ENCODE data around the gene DSCAM. TPM values are rescaled to one million over a fixed set of nuclear protein-coding genes. Genes with fewer than 3 reads are reported as not detected.

DSCAM gene
- total RNA-seq, 1 experiment from 2014 or later, result not detected

DNA sequence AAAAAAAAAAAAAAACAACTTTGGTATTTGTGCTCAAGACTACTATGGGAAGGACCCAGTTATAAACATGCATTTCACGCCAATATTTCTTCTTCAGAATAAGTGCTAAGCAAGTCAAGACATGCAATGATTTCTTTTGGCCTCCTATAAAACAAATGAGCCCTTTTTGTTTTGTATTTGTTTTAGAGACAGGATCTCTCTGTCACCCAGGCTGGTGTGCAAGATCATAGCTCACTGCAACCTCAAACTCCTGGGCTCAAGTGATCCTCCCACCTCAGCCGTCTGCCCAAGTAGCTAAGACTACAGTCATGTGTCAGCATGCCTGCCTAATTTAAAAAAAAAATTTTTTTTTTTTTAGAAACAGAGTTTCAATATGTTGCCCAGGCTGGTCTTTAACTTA lies 631.0 kb downstream of the DSCAM start:
- H3K9me3 ChIP-seq (ENCODE audit: control insufficient read depth in 1 of 2, insufficient read depth in 1 of 2, low read depth in 1 of 2, low read length in 2 of 2), result peaks cover 21 to 26% of the 10 kb centered on the region in 2 experiments; a peak in 2 of 4 replicates
- H2AFZ ChIP-seq (ENCODE audit: low read depth, low read length, poor library complexity, severe bottlenecking), result no peak overlapping the region
- ChIA-PET RAD21 (ENCODE audit: low non-redundant PET in 1 of 2, low total read pairs in 2 of 2, uncharacterized antibody in 2 of 2, unreplicated experiment in 2 of 2) (no interaction called here), CTCF (no interaction called here), POLR2A (no interaction called here)
- no peak overlapping the region for H3K4me3 ChIP-seq (replicated peaks in 1 of 2; ENCODE audit: low read depth in 1 of 2, low read length in 2 of 2)
- H3K36me3 ChIP-seq (ENCODE audit: control insufficient read depth in 1 of 2, insufficient read depth in 2 of 2, low read length in 2 of 2), result no peaks in the 10 kb centered on the region
- no peaks in the 10 kb centered on the region for H3K27me3 ChIP-seq (ENCODE audit: insufficient read depth, low read length)
- H3K9me2 ChIP-seq (ENCODE audit: insufficient read depth), result no peaks in the 10 kb centered on the region
- no peaks in the 10 kb centered on the region for H4K20me1 ChIP-seq (ENCODE audit: insufficient read depth)
- no TSS peak for BruUV-seq (replicated peaks)
- no peak overlapping the region for H3K4me2 ChIP-seq (ENCODE audit: low read length)
- intact Hi-C loops (cut with micrococcal nuclease), result no loop called here
- no peak for ATAC-seq
- H3K4me1 ChIP-seq (ENCODE audit: control insufficient read depth in 1 of 2, insufficient read depth in 2 of 2, low read length in 2 of 2), result no peaks in the 10 kb centered on the region
- no peak overlapping the region for H3K9ac ChIP-seq (ENCODE audit: low read length)
- no peak for DNase-seq (ENCODE audit: low read depth, low spot score)
- H3K79me2 ChIP-seq (ENCODE audit: insufficient read depth, low read length), result no peaks in the 10 kb centered on the region
- H3K27ac ChIP-seq (ENCODE audit: low read depth, low read length), result no peak overlapping the region
- TF ChIP-seq POLR2A (IDR thresholded peaks at IDR 0.05; ENCODE audit: borderline replicate concordance, extremely low read depth, insufficient read depth, insufficient read length) (no peak), EZH2phosphoT487 (IDR thresholded peaks at IDR 0.05; ENCODE audit: borderline replicate concordance) (no peak), JUND (IDR thresholded peaks at IDR 0.05) (no peak), ZNF274 (IDR thresholded peaks at IDR 0.05; ENCODE audit: low read depth, low read length) (no peak), SIN3A (IDR thresholded peaks at IDR 0.05; ENCODE audit: low read depth) (no peak), ELF1 (IDR thresholded peaks at IDR 0.05; ENCODE audit: borderline replicate concordance, low read depth) (no peak), SP1 (IDR thresholded peaks at IDR 0.05; ENCODE audit: low read depth) (no peak)
- TF ChIP-seq, protein P1, sequence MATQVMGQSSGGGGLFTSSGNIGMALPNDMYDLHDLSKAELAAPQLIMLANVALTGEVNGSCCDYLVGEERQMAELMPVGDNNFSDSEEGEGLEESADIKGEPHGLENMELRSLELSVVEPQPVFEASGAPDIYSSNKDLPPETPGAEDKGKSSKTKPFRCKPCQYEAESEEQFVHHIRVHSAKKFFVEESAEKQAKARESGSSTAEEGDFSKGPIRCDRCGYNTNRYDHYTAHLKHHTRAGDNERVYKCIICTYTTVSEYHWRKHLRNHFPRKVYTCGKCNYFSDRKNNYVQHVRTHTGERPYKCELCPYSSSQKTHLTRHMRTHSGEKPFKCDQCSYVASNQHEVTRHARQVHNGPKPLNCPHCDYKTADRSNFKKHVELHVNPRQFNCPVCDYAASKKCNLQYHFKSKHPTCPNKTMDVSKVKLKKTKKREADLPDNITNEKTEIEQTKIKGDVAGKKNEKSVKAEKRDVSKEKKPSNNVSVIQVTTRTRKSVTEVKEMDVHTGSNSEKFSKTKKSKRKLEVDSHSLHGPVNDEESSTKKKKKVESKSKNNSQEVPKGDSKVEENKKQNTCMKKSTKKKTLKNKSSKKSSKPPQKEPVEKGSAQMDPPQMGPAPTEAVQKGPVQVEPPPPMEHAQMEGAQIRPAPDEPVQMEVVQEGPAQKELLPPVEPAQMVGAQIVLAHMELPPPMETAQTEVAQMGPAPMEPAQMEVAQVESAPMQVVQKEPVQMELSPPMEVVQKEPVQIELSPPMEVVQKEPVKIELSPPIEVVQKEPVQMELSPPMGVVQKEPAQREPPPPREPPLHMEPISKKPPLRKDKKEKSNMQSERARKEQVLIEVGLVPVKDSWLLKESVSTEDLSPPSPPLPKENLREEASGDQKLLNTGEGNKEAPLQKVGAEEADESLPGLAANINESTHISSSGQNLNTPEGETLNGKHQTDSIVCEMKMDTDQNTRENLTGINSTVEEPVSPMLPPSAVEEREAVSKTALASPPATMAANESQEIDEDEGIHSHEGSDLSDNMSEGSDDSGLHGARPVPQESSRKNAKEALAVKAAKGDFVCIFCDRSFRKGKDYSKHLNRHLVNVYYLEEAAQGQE (IDR thresholded peaks at IDR 0.05; ENCODE audit: low read depth), result no peak

DNA sequence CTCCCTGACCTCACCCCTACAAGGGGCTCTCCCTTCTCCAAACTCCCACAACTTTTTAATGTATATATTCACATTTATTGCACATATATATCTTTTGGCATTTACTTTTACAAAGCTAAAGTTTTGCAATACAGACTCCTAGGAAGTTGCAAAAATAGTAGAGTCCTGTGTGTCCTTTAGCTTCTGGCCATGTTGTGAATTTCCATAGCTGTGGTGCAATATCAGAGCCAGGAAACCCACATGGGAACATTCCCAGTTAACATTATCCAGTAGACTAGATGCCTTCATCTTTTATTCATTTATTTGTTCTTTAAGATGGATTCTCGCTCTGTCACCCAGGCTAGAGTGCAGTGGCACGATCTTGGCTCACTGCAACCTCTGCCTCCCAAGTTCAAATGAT lies 636.7 kb downstream of the DSCAM start:
- ATAC-seq (no peak), DNase-seq (ENCODE audit: low read depth, low spot score) (no peak)
- H2AFZ ChIP-seq (ENCODE audit: low read depth, low read length, poor library complexity, severe bottlenecking), result no peak overlapping the region
- H3K27ac ChIP-seq (ENCODE audit: low read depth, low read length), result no peak overlapping the region
- no peaks in the 10 kb centered on the region for H4K20me1 ChIP-seq (ENCODE audit: insufficient read depth)
- peaks cover 35 to 41% of the 10 kb centered on the region in 2 experiments; a peak in 2 of 4 replicates for H3K9me3 ChIP-seq (ENCODE audit: control insufficient read depth in 1 of 2, insufficient read depth in 1 of 2, low read depth in 1 of 2, low read length in 2 of 2)
- H3K4me1 ChIP-seq (ENCODE audit: control insufficient read depth in 1 of 2, insufficient read depth in 2 of 2, low read length in 2 of 2), result no peaks in the 10 kb centered on the region
- no TSS peak for BruUV-seq (replicated peaks)
- H3K27me3 ChIP-seq (ENCODE audit: insufficient read depth, low read length), result no peaks in the 10 kb centered on the region
- H3K79me2 ChIP-seq (ENCODE audit: insufficient read depth, low read length), result no peaks in the 10 kb centered on the region
- H3K4me3 ChIP-seq (replicated peaks in 1 of 2; ENCODE audit: low read depth in 1 of 2, low read length in 2 of 2), result no peak overlapping the region
- ChIA-PET RAD21 (ENCODE audit: low non-redundant PET in 1 of 2, low total read pairs in 2 of 2, uncharacterized antibody in 2 of 2, unreplicated experiment in 2 of 2) (no interaction called here), CTCF (no interaction called here), POLR2A (no interaction called here)
- H3K36me3 ChIP-seq (ENCODE audit: control insufficient read depth in 1 of 2, insufficient read depth in 2 of 2, low read length in 2 of 2), result no peaks in the 10 kb centered on the region
- TF ChIP-seq, protein P2, sequence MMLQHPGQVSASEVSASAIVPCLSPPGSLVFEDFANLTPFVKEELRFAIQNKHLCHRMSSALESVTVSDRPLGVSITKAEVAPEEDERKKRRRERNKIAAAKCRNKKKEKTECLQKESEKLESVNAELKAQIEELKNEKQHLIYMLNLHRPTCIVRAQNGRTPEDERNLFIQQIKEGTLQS (IDR thresholded peaks at IDR 0.05), result no peak
- TF ChIP-seq EZH2phosphoT487 (IDR thresholded peaks at IDR 0.05; ENCODE audit: borderline replicate concordance) (no peak), ZNF274 (IDR thresholded peaks at IDR 0.05; ENCODE audit: low read depth, low read length) (no peak), EZH2 (IDR thresholded peaks at IDR 0.05) (no peak), CEBPB (IDR thresholded peaks at IDR 0.05; ENCODE audit: low read depth) (no peak)
- TF ChIP-seq, protein P3, sequence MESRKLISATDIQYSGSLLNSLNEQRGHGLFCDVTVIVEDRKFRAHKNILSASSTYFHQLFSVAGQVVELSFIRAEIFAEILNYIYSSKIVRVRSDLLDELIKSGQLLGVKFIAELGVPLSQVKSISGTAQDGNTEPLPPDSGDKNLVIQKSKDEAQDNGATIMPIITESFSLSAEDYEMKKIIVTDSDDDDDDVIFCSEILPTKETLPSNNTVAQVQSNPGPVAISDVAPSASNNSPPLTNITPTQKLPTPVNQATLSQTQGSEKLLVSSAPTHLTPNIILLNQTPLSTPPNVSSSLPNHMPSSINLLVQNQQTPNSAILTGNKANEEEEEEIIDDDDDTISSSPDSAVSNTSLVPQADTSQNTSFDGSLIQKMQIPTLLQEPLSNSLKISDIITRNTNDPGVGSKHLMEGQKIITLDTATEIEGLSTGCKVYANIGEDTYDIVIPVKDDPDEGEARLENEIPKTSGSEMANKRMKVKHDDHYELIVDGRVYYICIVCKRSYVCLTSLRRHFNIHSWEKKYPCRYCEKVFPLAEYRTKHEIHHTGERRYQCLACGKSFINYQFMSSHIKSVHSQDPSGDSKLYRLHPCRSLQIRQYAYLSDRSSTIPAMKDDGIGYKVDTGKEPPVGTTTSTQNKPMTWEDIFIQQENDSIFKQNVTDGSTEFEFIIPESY (IDR thresholded peaks at IDR 0.05; ENCODE audit: extremely low read depth, insufficient replicate concordance, low read length), result no peak
- H3K9ac ChIP-seq (ENCODE audit: low read length), result no peak overlapping the region
- no peaks in the 10 kb centered on the region for H3K9me2 ChIP-seq (ENCODE audit: insufficient read depth)
- intact Hi-C loops (cut with micrococcal nuclease), result no loop called here
- H3K4me2 ChIP-seq (ENCODE audit: low read length), result no peak overlapping the region

Data from HCT116 (cell line).